Renal cortex interstitium (tissue), 11 donors: ENCODE measurements around the gene KDM2A. TPM values are rescaled to one million over a fixed set of nuclear protein-coding genes. Genes with fewer than 3 reads are reported as not detected.
A peak's percentile ranks its signal among the peaks of the same experiment; 100 is the strongest.

Source experiments
- DNase-seq, 11 donors: peaks; one replicate each; pipeline ENCODE4 v3.0.0-alpha.2; 2013; ENCODE audit warnings: low read depth in 9 of 11, low spot score in 4 of 11; ENCODE audit errors: extremely low read depth in 1 of 11
- polyA plus RNA-seq, 3 donors: library from polyadenylated mRNA; unstranded; fragments of 120-200 nt; gene quantifications; one replicate each; pipeline ENCODE4 v1.2.1, GENCODE V29; 2013; ENCODE audit not compliant: insufficient read length in 3 of 3

Gene KDM2A
- polyA plus RNA-seq, 3 donors, result 75.7 to 86.2 (median 76.9) TPM

GRCh38 chr11:67288198-67288451 lies 169.1 kb downstream of the KDM2A start:
- no peak for DNase-seq

DNA sequence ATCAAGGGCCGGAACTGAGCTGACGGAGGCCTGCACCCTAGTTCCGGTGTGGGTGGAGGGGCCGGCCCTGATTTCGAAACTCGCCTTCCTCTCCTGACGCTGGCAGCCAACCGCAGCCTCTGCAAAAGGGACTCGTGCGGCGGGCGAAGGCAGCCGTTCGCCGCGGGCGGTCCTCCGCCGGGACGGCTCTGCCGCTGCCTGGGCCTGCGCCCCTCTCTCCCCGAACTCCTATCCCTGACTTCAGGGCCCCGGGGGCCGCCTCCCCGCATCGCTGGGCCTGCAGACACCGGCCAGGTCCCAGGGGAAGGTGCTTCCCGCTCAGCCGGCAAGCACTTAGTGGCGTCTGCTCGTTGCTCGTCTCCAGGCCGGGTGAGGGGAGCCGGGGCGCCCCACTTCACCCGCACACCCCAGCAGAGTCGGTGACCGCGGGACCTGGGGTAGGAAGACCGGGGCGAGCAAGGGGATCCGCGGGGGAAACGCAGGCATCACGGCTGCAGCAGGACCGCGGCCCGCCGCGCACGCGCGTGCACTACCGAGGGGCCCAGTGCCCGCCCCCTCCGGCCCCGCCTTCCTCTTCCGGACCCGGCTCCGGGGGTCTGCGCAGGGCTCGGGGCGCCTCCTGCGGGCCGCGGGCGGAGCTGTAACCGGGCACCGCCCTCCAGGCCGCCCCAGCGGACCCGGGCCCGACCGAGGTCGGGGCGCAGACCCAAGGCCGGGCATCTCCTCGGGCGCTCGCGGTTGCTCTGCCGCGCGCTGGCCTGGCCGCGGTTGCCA lies 169.6 kb downstream of the KDM2A start:
- peak in 9 of 11 donors; percentile 70 to 88 (median 86) for DNase-seq

DNA sequence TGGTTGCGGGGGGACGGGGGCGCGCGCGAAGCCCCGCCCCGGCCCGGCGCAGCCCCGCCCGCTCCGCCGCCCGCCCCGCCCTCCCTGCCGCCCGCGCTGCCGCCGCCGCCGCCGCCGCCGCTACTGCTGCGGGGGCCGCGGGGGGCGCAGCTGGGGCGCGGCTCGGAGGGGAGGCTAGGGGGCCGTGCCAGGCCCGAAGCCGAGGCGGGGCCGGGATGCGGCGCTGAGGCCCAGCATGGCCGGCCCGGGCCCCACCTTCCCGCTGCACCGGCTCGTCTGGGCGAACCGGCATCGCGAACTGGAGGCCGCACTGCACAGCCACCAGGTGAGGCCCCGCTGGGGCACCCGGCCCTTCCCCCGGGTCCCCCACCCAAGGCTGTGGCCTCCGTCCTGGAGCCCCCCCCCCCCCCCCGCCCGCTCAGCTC lies 170.2 kb downstream of the KDM2A start, which contains the start of gene ANKRD13D:
TSS of gene ANKRD13D (plus strand) at position 78 of the 425 bp plus-strand sequence. CDS start at position 236, 158 bp downstream.
- DNase-seq, result no peak

DNA sequence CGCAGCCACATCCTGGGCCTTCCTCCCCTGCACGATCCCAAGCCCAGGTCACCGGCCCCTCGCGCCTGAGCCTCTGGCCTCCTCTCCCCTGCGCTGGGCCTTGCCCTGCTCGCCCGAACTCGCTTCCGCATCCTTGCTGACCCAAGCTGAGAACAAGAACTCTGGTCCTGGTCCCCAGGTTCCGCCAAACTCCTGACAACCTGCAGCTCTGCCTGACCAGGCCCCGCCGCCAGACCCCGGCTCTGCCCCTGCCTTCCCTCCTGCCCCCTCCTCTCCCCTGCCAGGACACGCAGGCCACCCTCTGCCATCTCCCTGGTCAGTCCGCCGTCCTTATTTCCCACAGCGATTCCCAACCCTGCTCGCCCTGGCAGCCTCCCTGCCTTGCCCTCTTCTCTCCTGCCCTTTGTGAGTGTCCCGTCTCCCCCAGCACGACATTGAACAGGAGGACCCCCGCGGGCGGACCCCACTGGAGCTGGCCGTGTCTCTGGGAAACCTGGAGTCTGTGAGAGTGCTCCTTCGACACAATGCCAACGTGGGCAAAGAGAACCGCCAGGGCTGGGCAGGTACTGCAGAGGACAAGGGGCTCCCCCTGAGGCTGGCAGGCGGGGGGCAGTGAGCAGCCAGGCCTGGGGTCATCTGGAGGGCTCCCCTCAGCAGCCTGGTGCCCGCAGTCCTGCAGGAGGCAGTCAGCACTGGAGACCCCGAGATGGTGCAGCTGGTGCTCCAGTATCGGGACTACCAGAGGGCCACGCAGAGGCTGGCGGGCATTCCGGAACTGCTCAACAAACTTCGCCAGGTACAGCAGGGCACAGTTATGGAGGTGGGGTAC lies 170.8 kb downstream of the KDM2A start:
- no peak for DNase-seq

- no peak for DNase-seq
Observed at GRCh38 chr11:67290801-67291200, 171.7 kb downstream of the KDM2A start.

DNA sequence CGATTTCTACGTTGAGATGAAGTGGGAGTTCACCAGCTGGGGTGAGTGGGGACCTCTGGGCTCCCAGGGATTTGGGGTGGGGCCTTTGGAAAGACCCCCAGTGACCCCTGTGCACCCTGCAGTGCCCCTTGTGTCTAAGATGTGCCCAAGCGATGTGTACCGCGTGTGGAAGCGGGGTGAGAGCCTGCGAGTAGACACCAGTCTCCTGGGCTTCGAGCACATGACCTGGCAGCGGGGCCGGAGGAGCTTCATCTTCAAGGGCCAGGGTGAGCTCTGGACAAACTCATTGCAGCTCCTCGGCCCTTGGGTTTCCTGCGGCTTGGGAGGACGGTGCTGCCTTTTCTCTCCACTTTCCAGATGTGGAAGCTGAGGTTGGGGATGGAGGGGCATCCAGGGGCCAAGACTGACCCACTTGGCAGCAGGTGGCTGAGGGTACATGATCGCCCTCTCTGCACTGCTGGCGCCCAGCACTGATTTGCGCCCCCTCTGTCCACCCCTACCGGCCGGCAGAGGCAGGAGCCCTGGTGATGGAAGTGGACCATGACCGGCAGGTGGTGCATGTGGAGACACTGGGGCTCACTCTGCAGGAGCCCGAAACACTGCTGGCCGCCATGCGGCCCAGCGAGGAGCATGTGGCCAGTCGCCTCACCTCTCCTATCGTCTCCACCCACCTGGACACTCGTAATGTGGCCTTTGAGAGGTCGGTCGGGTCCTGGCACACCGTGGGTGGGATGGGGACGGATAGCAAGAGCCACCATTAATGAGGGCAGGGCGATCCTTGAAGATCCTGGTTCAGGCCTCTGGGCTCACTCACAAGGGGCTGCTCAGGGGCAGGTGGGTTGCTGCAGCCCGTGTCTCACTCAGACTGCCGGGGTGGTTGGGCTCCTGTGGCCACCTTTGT lies 172.7 kb downstream of the KDM2A start:
- no peak for DNase-seq

- DNase-seq, result no peak
Observed at GRCh38 chr11:67292671-67293070, 173.6 kb downstream of the KDM2A start.

GRCh38 chr11:67293090-67293489 lies 174.0 kb downstream of the KDM2A start:
- DNase-seq, result no peak

DNA sequence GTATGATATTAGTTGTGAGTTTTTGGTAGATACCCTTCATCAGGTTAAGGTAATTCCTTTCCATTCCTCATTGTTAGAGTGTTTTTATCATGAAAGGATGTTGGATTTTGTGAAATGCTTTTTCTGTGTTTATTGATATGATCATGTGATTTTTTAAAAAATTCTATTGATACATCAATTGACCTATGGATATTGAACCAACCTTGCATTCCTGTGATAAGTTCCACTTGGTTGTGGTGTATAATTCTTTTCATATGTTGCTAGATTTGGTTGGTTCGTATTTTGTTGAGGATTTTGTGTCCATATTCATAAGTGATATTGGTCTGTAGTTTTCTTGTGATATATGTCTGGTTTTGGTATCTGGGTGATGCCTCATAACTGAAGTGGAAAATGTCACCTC lies 176.8 kb downstream of the KDM2A start:
- DNase-seq, result no peak

DNA sequence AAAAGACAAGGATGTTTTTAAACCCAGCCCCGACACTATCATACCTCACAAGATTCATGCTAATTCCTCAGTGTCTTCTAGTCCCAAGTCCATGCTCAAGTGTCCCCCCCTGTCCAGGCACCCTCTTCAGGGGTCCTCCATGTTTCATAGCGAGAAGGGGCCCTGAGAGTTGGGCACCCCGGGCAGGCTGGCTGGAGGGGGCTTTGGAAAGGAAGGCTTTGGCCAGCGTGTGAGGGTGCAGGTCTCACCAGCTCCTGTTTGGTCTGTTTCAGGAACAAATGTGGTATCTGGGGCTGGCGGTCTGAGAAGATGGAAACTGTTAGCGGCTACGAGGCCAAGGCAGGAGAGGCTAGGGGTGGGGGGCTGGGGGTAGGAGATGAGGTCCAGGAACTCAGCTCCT lies 179.7 kb downstream of the KDM2A start:
- DNase-seq, result no peak

DNA sequence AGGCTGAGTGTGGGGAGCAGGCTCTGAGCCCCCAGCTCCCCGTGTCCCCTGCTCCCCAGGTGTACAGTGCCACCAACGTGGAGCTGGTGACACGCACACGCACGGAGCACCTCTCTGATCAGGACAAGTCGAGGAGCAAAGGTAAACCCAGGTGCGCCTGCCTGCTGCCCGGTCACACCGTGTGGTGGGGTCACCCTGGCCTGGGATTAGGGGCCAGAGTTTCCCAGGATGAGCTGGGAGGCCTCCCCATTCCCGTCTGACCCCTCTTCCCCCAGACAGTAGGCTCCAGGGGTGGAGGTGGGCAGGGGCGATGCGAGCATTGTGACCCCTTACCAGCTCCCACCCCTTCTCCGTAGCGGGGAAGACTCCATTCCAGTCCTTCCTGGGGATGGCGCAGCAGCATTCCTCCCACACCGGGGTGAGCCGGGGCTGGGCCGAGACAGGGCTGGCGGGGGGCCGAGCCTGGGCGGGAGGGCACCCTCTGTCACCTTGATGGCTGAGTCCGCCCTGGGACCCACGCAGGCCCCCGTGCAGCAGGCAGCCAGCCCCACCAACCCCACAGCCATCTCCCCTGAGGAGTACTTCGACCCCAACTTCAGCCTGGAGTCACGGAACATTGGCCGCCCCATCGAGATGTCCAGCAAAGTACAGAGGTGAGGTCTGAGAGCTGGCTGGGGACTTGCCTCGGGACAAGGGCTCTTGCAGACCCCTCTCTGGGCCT lies 180.6 kb downstream of the KDM2A start:
- no peak for DNase-seq

DNA sequence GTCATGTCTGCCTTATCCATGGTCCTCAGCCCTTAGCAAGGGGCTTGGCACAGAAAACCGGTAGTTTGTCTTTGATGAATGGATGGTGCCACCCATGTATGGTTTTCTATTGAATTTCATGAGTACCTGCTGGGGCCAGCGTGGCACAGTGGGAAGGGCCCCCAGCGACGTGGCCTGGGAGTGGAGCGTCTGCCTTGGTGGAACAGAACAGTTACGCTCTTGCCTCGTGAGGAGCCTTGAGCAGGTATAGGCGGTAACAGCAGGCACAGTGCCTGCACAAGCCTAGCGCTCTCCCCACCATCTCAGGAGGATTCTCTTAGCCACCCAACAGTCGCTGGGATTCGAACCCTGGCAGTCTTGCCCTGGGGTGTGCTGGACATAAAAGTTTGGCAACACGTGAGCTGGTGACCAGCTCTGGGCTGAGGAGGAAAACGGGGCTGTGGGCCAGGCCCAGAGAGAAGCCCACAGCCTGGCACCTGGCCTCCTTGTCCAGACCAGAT lies 181.2 kb downstream of the KDM2A start:
- no peak for DNase-seq

- DNase-seq, result no peak
Observed at GRCh38 chr11:67300756-67301312, 181.8 kb downstream of the KDM2A start.

GRCh38 chr11:67301313-67301921 lies 182.4 kb downstream of the KDM2A start:
- no peak for DNase-seq

DNA sequence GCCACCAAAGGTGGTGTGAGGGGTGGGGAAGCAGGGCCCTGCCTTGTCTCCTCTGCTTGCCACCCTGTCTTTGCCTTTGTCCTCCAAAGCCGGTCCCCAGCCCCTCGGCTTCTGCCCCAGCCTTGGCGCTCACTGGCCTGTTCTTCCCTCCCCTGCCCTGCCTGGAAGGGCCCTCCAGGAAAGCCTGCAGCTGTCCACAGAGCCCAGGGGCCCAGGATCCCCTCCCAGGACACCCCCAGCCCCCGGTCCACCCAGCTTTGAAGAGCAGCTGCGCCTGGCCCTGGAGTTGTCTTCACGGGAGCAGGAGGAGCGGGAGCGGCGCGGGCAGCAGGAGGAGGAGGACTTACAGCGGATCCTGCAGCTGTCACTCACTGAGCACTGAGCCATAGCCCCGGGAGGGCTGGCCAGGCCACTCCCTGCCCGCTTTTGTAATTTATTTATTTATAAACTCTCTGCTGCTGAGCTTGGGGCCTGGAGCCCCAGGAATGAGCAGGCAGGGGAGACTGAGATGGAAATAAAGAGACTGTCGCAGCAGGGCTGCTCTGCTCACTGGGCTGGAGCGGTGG lies 183.0 kb downstream of the KDM2A start:
- DNase-seq, result peak in 6 of 11 donors; percentile 51 to 67 (median 56)

- DNase-seq, result no peak
Observed at GRCh38 chr11:67302571-67303131, 183.6 kb downstream of the KDM2A start.

DNA sequence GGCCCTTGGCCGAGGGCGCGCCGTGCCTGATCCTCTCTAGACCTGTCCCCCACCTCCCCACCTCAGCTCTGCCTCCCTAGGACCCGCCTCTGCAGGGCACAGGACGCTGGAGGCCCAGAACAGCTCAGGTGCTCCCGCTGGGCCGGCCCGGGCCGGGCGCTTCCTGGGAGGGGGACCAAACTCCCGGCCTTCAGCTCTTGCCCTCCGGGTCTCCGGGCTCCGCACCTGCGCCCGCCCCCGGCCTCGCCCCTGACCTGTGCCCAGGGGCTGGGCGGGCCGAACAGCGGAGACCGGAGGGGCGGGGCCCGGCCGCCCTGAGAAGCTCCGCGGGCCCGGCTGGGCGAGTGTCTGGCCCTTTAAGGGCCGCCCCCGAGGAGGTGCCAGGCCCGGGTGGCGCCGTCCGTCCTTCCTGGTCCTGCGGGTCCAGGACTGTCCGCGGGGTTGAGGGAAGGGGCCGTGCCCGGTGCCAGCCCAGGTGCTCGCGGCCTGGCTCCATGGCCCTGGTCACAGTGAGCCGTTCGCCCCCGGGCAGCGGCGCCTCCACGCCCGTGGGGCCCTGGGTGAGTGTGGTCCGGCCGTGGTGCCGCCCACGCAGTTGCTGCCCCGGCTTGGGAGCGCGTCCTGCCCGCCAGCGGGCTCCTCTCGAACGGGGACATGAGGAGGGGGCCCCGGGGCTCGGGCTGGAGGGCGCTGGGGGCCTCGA lies 184.2 kb downstream of the KDM2A start, which contains the start of gene SSH3:
TSS of gene SSH3 (plus strand) at position 399 of the 703 bp plus-strand sequence. CDS start at position 495, 96 bp downstream.
- peak in 3 of 11 donors; percentile 25 to 57 (median 44) for DNase-seq
